Daoy (cell line): ENCODE results near the gene KRTAP3-3. TPM values are rescaled to one million over a fixed set of nuclear protein-coding genes. Genes with fewer than 3 reads are reported as not detected.
"Not testable (repeated sequence)": the region's sequence is repeated elsewhere in the genome, so short reads cannot be mapped to it uniquely, and the experiment has no call there.

Experiments used
- DNase-seq: peaks from one replicate; pipeline ENCODE4 v3.0.0-alpha.2; 2015; ENCODE audit warnings: low read depth
- total RNA-seq: library from RNA; depleted of rRNA; stranded (reverse); fragments of >200 nt; shearing (Covaris generic); gene quantifications from 2 replicates; pipeline ENCODE4 v1.2.3, GENCODE V29; 2014; rRNA removed

The KRTAP3-3 gene
- not detected in 2 replicates for total RNA-seq

DNA sequence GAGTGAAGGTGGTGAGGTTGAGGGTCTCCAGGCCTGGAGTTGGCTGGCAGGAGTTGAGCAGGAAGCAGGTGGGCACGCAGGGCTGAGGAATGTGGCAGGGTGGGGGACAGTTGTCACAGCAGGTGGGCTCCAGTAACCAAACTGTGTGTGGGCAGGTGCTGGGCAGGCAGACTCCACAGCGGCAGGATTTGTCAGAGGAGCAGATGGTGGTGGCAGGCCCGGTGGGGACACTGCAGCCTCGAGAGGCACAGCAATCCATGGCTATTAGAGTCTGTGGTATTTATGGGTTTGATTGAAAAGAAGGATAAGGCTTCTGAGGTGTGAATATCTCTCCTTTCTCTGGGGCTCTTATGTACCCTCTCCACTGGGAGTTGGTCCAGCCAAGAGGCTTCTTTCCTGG lies at the start of gene KRTAP3-3:
Gene KRTAP3-3 (minus strand): TSS at position 326 of the 400 bp plus-strand sequence. CDS start 67 bp downstream, at position 259.
- no peak for DNase-seq

DNA sequence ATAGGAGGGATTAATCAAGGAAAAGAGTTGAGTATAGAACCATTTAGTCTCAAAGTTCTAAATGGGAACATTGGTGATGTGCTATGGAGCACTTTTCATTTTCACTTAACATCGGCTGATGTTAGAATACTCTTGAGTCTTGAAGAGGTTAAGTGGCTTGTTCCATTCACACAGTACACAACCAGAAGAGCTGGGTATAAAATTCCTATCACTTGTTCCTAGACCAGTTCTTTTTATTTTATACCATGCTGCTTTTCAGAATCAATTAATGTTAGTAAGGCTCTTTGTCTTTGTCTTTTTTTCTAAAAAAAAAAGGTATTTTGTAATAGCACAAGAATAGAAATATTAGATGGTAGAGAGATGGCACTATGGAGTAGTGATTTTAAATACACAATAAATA lies 49.0 kb upstream of the KRTAP3-3 start:
- no peak for DNase-seq

DNA sequence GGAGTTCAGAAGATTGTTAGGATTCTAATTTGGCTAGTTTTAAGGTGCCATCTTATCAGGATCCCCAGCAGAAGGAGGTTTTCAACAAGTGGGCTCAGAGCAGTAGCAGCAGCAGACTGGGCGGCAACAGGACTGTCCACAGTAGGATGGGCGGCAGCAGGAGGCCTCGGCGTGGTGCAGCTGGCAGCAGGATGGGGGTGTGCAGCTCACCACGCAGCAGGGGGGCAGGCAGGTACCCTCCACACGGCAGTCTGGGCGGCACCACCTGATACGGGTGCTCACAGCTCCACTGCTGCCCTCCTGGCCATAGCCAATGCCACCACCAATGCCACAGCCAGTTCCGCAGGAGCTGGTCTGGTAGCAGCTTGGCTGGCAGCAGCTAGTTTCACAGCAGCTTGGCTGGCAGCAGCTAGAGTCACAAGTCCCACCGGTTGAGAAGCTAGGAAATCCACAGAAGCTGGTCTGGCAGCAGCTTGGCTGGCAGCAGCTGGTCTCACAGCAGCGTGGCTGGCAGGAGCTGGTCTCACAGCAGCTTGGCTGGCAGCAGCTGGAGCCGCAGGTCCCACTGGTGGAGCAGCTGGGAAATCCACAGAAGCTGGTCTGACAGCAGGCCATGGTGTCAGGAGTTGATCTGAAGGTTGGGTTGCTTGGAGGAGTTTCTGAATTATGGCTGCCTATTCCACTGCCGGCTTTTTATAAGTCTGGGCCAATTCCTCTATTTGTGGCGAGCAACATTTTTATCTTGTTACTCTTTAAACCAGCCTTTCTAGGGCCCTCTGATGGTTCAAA lies 47.0 kb upstream of the KRTAP3-3 start, which contains the start of gene KRTAP1-1:
Gene KRTAP1-1 (minus strand): TSS at position 668 of the 789 bp plus-strand sequence. CDS start 53 bp downstream, at position 615.
- DNase-seq: not testable (repeated sequence)

- no peak for DNase-seq
These were observed 43.9 kb upstream of the KRTAP3-3 start for GRCh38 chr17:41037853-41038350.

DNA sequence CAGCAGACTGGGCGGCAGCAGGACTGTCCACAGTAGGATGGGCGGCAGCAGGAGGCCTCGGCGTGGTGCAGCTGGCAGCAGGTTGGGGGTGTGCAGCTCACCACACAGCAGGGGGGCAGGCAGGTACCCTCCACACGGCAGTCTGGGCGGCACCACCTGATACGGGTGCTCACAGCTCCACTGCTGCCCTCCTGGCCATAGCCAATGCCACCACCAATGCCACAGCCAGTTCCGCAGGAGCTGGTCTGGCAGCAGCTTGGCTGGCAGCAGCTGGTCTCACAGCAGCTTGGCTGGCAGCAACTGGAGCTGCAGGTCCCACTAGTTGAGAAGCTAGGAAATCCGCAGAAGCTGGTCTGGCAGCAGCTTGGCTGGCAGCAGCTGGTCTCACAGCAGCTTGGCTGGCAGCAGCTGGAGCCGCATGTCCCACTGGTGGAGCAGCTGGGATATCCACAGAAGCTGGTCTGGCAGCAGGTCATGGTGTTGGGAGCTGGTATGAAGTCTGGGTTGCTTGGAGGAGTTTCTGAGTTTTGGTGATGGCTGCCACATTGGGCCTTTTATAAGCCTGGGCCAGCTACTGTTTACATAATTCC lies 40.5 kb upstream of the KRTAP3-3 start, which contains the start of gene KRTAP1-3:
Gene KRTAP1-3 (minus strand): TSS at position 529 of the 590 bp plus-strand sequence. CDS start 53 bp downstream, at position 476.
- DNase-seq: not testable (repeated sequence)

- no peak for DNase-seq
These were observed 35.8 kb upstream of the KRTAP3-3 start, which contains the start of gene KRTAP1-4 for GRCh38 chr17:41029633-41030245. TSS of gene KRTAP1-4 (minus strand) at chr17:41030195. CDS start at chr17:41030078, 117 bp downstream.

- DNase-seq: no peak
These were observed 32.9 kb upstream of the KRTAP3-3 start, which contains the start of gene KRTAP1-5 for GRCh38 chr17:41026715-41027471. TSS of gene KRTAP1-5 (minus strand) at chr17:41027208. CDS start at chr17:41027155, 53 bp downstream.

DNA sequence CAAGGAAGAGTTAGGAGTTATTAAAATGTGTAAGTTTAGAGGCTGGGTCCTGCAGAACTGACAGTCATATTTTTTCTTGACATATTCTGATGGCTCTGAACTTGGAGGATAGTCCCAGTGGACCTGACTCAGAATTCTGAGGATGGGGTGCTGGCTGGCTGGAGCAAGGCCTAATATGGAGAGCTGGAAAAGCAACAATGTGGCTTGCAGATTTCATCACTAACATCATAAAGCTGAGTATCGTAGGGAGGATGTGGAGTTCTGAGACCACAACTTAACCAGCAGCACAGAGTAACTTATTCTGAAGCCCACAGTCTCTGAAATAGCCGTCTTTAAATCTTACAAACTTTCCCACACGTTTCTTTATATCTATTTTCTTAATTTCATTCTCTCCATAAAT lies 30.7 kb upstream of the KRTAP3-3 start:
- DNase-seq: no peak

- DNase-seq: no peak
These were observed 26.4 kb upstream of the KRTAP3-3 start for GRCh38 chr17:41020336-41020735.

GRCh38 chr17:41019415-41019814 lies 25.5 kb upstream of the KRTAP3-3 start:
- no peak for DNase-seq

DNA sequence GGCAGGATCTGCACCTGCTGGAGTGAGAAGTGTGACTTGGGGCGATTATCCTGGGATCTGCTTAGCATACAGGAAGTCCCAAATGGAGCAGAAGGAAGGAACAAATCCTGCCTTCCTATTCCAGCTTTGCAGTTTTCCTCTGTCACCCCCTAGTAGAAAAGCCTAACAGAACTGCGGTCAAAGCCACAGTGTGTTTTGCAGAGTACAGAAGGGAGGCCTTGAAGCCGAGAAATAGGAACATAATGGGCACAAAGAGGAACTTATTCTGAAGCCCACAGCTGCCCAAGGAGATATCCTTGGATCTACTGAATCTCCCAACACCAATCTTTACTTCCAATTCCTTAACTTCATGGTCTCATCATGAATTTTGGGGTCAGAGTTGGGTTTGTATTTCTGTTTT lies 24.6 kb upstream of the KRTAP3-3 start:
- no peak for DNase-seq

DNA sequence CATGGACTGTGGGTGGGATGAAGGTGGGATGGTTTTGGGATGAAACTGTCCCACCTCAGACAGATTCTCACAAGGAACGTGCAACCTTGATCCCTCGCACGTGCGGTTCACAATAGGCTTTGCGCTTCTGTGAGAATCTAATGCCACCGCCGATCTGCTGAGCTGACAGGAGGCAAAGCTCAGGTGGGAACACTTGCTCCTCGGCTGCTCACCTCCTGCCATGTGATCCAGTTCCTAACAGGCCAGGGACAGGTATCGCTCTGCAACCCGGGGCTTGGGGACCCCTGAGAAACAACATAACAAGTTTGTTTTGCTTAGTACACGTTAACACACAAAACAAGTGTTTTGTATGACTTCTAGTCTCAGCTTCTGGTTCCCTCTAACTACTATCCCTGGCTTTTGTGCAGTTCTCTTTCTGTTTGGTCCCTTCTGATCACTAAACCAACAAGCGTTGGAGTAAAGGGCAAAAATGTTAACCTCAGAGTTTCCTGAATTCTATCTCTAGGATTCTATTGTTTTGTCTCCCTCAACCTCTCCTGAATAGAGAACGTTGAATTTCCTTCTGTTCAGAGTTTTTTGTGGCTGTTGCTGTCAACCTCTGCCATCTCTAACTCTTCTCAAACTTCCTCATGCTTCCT lies 22.7 kb upstream of the KRTAP3-3 start:
- no peak for DNase-seq

DNA sequence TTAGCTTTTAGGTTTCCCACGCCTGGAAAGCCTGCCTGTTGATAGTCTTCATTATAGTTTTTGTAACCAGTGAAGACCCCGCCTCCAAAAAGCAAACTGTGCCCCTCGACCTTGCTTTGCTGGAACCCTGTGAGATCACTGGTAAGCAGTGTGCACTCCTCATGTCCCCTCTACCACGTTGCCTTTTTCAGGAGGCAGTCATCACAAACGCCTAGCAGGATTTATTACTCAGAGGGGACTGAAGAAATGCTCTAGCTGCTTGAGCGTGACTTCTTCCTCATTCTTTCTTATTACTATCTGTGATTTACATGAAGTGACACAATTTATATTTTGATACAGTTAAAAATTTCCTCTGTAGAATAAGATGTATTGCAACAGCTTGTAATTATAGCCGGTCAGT lies 21.5 kb upstream of the KRTAP3-3 start:
- DNase-seq: no peak

DNA sequence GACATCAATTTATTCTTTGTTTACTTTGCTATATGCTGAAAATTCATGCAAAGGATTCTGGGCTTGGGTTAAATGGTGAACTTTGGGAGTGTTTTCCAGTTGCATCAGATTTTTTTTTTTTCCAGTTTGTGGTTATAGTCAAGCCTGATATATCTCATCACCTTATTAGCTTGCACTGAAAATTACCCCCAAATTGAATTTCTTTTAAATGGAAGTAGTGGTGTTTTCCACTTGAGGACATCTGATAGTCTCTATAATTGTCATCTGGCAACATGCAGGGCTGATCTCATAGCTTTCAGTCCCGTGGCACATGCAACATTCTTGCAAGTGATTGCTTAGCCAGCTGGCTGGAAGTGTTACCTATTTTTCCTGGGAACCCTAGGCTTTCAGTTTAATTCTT lies 19.6 kb upstream of the KRTAP3-3 start:
- no peak for DNase-seq

DNA sequence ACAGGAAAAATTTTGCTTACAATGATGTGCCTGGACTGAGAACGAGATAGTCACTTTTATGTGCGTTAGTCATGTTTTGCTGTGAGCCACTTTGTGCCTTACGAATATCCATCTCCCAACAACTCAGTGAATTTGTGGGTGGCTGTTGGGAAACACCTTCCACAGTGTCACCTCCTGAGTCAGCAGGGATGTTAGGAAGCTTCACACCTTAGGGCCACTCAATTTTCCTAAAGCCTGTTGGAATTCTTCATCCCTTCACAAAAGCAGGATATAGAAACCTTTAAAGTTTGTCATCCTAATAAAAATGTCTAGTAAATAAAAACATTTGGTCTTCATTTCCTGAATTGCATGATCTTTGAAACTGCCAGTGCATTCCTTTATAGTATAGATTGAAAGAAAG lies 19.2 kb upstream of the KRTAP3-3 start:
- no peak for DNase-seq

GRCh38 chr17:41012326-41013120 lies 18.6 kb upstream of the KRTAP3-3 start:
- DNase-seq: no peak

- no peak for DNase-seq
These were observed 16.5 kb upstream of the KRTAP3-3 start for GRCh38 chr17:41010441-41010840.

GRCh38 chr17:41009936-41010335 lies 16.0 kb upstream of the KRTAP3-3 start:
- no peak for DNase-seq

DNA sequence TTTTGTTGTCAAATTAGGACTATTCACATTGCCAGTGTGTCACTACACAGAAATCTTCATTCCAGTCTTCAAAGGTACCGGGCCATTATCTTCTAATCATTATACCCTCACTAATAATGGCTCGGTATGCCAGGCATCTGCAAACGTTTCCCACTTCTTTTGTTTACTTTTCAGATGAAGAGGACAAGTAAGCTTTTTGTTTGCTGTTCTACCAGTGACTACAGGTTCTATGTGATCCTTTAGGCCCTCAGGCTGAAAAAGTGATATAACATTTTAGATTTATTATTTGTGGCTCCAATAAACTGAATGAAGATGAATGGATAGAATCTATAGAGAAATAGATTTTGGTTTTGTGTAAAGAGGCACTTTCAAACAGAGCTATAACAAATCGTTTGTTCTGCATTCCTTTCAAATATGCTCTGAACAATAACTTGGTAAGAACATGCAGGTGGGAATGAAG lies 15.4 kb upstream of the KRTAP3-3 start:
- DNase-seq: no peak

- DNase-seq: no peak
These were observed 14.8 kb upstream of the KRTAP3-3 start, which contains the start of gene KRTAP3-1 for GRCh38 chr17:41008811-41009210. TSS of gene KRTAP3-1 (minus strand) at chr17:41009128. CDS start at chr17:41009074, 54 bp downstream.
